ENCODE results near the gene ZCCHC14.
"Not testable (repeated sequence)": the region's sequence is repeated elsewhere in the genome, so short reads cannot be mapped to it uniquely, and the experiment has no call there.

The ZCCHC14 gene

GRCh38 chr16:87499189-87499486, 6.3 kb upstream of the ZCCHC14 start:
- H3K4me3 ChIP-seq (ENCODE audit: low read length) = no peak overlapping the region

GRCh38 chr16:87498324-87499188, 5.7 kb upstream of the ZCCHC14 start:
- Histone ChIP-seq H3K36me3 (ENCODE audit: control insufficient read depth, insufficient read depth, low read length) (no peaks in the 10 kb centered on the region), H3K4me1 (ENCODE audit: control insufficient read depth, insufficient read depth, low read length) (peaks cover under 1% of the 10 kb centered on the region), H3K27ac (ENCODE audit: low read depth, low read length) (no peak overlapping the region), H3K9ac (ENCODE audit: low read length) (no peak overlapping the region), H3K4me3 (ENCODE audit: low read length) (no peak overlapping the region), H3K27me3 (ENCODE audit: control insufficient read depth, insufficient read depth, low read length) (no peaks in the 10 kb centered on the region)

More at GRCh38 chr16:87499189-87499486, 6.3 kb upstream of the ZCCHC14 start:
- Histone ChIP-seq H3K4me1 (ENCODE audit: control insufficient read depth, insufficient read depth, low read length) (no peaks in the 10 kb centered on the region), H3K27ac (ENCODE audit: low read depth, low read length) (no peak overlapping the region), H3K9ac (ENCODE audit: low read length) (no peak overlapping the region), H3K36me3 (ENCODE audit: control insufficient read depth, insufficient read depth, low read length) (no peaks in the 10 kb centered on the region), H3K27me3 (ENCODE audit: control insufficient read depth, insufficient read depth, low read length) (no peaks in the 10 kb centered on the region)

- not testable (repeated sequence) for H3K27ac ChIP-seq (ENCODE audit: low read depth, low read length); H3K36me3 ChIP-seq (ENCODE audit: control insufficient read depth, insufficient read depth, low read length); H3K27me3 ChIP-seq (ENCODE audit: control insufficient read depth, insufficient read depth, low read length); H3K4me1 ChIP-seq (ENCODE audit: control insufficient read depth, insufficient read depth, low read length); H3K9ac ChIP-seq (ENCODE audit: low read length); H3K4me3 ChIP-seq (ENCODE audit: low read length)
Observed at GRCh38 chr16:87497767-87498290, 5.0 kb upstream of the ZCCHC14 start.

- H3K27me3 ChIP-seq (ENCODE audit: control insufficient read depth, insufficient read depth, low read length); H3K4me1 ChIP-seq (ENCODE audit: control insufficient read depth, insufficient read depth, low read length); H3K9ac ChIP-seq (ENCODE audit: low read length); H3K36me3 ChIP-seq (ENCODE audit: control insufficient read depth, insufficient read depth, low read length); H3K27ac ChIP-seq (ENCODE audit: low read depth, low read length): not testable (repeated sequence)
- peak overlapping the region; percentile 19 for H3K4me3 ChIP-seq (ENCODE audit: low read length)
Observed at GRCh38 chr16:87497023-87497766, 4.4 kb upstream of the ZCCHC14 start.

- Histone ChIP-seq H3K9ac (ENCODE audit: low read length) (no peak overlapping the region), H3K4me3 (ENCODE audit: low read length) (no peak overlapping the region), H3K27me3 (ENCODE audit: control insufficient read depth, insufficient read depth, low read length) (no peaks in the 10 kb centered on the region), H3K27ac (ENCODE audit: low read depth, low read length) (no peak overlapping the region), H3K4me1 (ENCODE audit: control insufficient read depth, insufficient read depth, low read length) (peaks cover 3% of the 10 kb centered on the region), H3K36me3 (ENCODE audit: control insufficient read depth, insufficient read depth, low read length) (no peaks in the 10 kb centered on the region)
Observed at GRCh38 chr16:87496447-87496801, 3.6 kb upstream of the ZCCHC14 start.

GRCh38 chr16:87495578-87496446, 3.0 kb upstream of the ZCCHC14 start:
- Histone ChIP-seq H3K9ac (ENCODE audit: low read length) (no peak overlapping the region), H3K4me1 (ENCODE audit: control insufficient read depth, insufficient read depth, low read length) (peaks cover 3% of the 10 kb centered on the region), H3K36me3 (ENCODE audit: control insufficient read depth, insufficient read depth, low read length) (no peaks in the 10 kb centered on the region), H3K27ac (ENCODE audit: low read depth, low read length) (no peak overlapping the region), H3K4me3 (ENCODE audit: low read length) (no peak overlapping the region), H3K27me3 (ENCODE audit: control insufficient read depth, insufficient read depth, low read length) (no peaks in the 10 kb centered on the region)

- no peaks in the 10 kb centered on the region for H3K36me3 ChIP-seq (ENCODE audit: control insufficient read depth, insufficient read depth, low read length)
- H3K4me1 ChIP-seq (ENCODE audit: control insufficient read depth, insufficient read depth, low read length) = peaks cover 13% of the 10 kb centered on the region
- H3K4me3 ChIP-seq (ENCODE audit: low read length) = peak overlapping the region; percentile 64
- H3K27me3 ChIP-seq (ENCODE audit: control insufficient read depth, insufficient read depth, low read length) = no peaks in the 10 kb centered on the region
- no peak overlapping the region for H3K27ac ChIP-seq (ENCODE audit: low read depth, low read length)
- H3K9ac ChIP-seq (ENCODE audit: low read length) = no peak overlapping the region
Observed at GRCh38 chr16:87493608-87494280, 920 bp upstream of the ZCCHC14 start.

GRCh38 chr16:87492291-87492630, 563 bp downstream of the ZCCHC14 start:
- no peak overlapping the region for H3K9ac ChIP-seq (ENCODE audit: low read length)
- no peaks in the 10 kb centered on the region for H3K27me3 ChIP-seq (ENCODE audit: control insufficient read depth, insufficient read depth, low read length)
- no peaks in the 10 kb centered on the region for H3K36me3 ChIP-seq (ENCODE audit: control insufficient read depth, insufficient read depth, low read length)
- no peak overlapping the region for H3K27ac ChIP-seq (ENCODE audit: low read depth, low read length)
- no peak overlapping the region for H3K4me3 ChIP-seq (ENCODE audit: low read length)
- peaks cover 20% of the 10 kb centered on the region for H3K4me1 ChIP-seq (ENCODE audit: control insufficient read depth, insufficient read depth, low read length)

GRCh38 chr16:87491522-87492290, 1.1 kb downstream of the ZCCHC14 start:
- H3K4me1 ChIP-seq (ENCODE audit: control insufficient read depth, insufficient read depth, low read length) = peaks cover 25% of the 10 kb centered on the region

GRCh38 chr16:87490799-87491521, 1.9 kb downstream of the ZCCHC14 start:
- H3K36me3 ChIP-seq (ENCODE audit: control insufficient read depth, insufficient read depth, low read length); H3K27ac ChIP-seq (ENCODE audit: low read depth, low read length); H3K9ac ChIP-seq (ENCODE audit: low read length); H3K27me3 ChIP-seq (ENCODE audit: control insufficient read depth, insufficient read depth, low read length): not testable (repeated sequence)
- Histone ChIP-seq H3K4me1 (ENCODE audit: control insufficient read depth, insufficient read depth, low read length) (peaks cover 29% of the 10 kb centered on the region), H3K4me3 (ENCODE audit: low read length) (peak overlapping the region; percentile 56)

More at GRCh38 chr16:87491522-87492290, 1.1 kb downstream of the ZCCHC14 start:
- no peak overlapping the region for H3K9ac ChIP-seq (ENCODE audit: low read length)
- H3K4me3 ChIP-seq (ENCODE audit: low read length) = peak overlapping the region; percentile 56
- no peak overlapping the region for H3K27ac ChIP-seq (ENCODE audit: low read depth, low read length)
- no peaks in the 10 kb centered on the region for H3K36me3 ChIP-seq (ENCODE audit: control insufficient read depth, insufficient read depth, low read length)
- H3K27me3 ChIP-seq (ENCODE audit: control insufficient read depth, insufficient read depth, low read length) = no peaks in the 10 kb centered on the region

Data from rectal smooth muscle tissue (tissue), 1 donor.